Stimulated activated CD4-positive, alpha-beta T cell treated with anti-CD3 and anti-CD28 coated beads, Interleukin-2, amount 100 ng/mL, for 4 hours (primary cell): ENCODE data around the gene SEMG2.

Experiments
- DNase-seq: peaks from one replicate; pipeline ENCODE4 v3.0.0-alpha.2; 2020; ENCODE audit warnings: low read depth

The SEMG2 gene

GRCh38 chr20:45221076-45221475 lies at the start of gene SEMG2:
TSS of gene SEMG2 (plus strand) at chr20:45221373. CDS start at chr20:45221390, 17 bp downstream.
- no peak for DNase-seq

- no peak for DNase-seq
These were observed 47.7 kb upstream of the SEMG2 start for GRCh38 chr20:45173522-45173921.

GRCh38 chr20:45174434-45175364 lies 46.5 kb upstream of the SEMG2 start, which contains the start of gene PI3:
TSS of gene PI3 (plus strand) at chr20:45174902. CDS start at chr20:45174923, 21 bp downstream.
- DNase-seq: no peak

DNA sequence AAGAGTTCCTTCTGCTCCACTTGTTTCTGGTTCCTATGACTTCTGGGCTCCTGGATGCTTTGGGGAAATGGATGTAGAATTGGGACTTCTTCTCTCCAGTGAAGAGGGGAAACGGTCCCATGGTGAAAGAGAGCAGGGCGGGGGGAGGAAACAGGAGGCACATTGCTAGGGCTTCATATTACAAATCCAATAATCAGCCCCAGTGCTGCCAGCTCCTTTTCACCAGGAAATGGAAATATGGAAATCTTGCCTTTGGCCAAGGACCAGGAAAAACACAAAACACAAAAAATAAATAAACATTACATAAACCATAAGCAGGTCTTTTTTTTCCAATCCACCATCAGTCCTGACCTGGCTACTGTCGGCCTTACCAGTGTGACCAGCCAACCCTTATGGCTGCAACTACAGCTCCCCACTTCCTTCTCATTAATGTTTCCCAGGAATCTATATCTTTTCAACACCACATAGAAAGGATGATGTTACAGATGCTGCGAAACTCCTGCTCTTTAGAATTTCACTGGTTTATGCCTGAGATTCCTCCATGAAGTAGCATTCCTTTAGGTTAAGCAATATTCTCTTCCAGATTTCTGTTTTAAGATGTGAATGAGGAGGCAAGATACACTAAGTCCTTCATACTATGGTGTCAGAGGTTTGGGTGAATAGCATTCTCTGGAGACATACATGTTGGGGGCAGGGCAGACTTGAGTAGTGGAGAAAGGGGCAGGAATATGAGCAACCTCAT lies 44.5 kb upstream of the SEMG2 start:
- no peak for DNase-seq

GRCh38 chr20:45179166-45179565 lies 42.0 kb upstream of the SEMG2 start:
- no peak for DNase-seq

- no peak for DNase-seq
These were observed 39.5 kb upstream of the SEMG2 start for GRCh38 chr20:45181639-45182038.

GRCh38 chr20:45183084-45183483 lies 38.1 kb upstream of the SEMG2 start:
- no peak for DNase-seq

GRCh38 chr20:45187693-45188092 lies 33.5 kb upstream of the SEMG2 start:
- no peak for DNase-seq

- DNase-seq: no peak
These were observed 32.0 kb upstream of the SEMG2 start for GRCh38 chr20:45189067-45189609.

GRCh38 chr20:45189861-45190260 lies 31.3 kb upstream of the SEMG2 start:
- DNase-seq: no peak

- no peak for DNase-seq
These were observed 29.2 kb upstream of the SEMG2 start for GRCh38 chr20:45191926-45192325.

GRCh38 chr20:45193331-45193730 lies 27.8 kb upstream of the SEMG2 start:
- DNase-seq: no peak

DNA sequence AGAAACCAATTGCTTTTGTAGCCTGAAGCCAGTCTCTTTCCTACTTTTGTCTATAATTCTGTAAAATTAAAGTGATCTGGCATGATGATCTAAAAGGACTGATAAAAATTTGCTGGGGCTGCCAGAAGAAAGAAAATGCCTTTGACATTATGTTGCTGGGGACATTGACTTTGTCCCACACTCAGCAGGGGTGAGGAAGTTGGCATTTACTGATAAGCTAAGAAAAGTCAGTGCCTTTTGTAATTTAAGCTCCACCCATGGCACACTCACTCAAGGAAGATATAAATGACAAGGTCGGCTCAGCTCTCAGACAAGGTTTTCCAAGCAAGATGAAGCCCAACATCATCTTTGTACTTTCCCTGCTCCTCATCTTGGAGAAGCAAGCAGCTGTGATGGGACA lies 14.4 kb upstream of the SEMG2 start, which contains the start of gene SEMG1:
SEMG1 (plus strand) TSS at position 309 of the 400 bp plus-strand sequence; CDS start at position 330, 21 bp downstream.
- no peak for DNase-seq

- no peak for DNase-seq
These were observed 11.2 kb upstream of the SEMG2 start for GRCh38 chr20:45209924-45210323.

- DNase-seq: no peak
These were observed 9.4 kb upstream of the SEMG2 start for GRCh38 chr20:45211569-45212474.

GRCh38 chr20:45212836-45213235 lies 8.3 kb upstream of the SEMG2 start:
- DNase-seq: no peak

- DNase-seq: no peak
These were observed 3.0 kb upstream of the SEMG2 start for GRCh38 chr20:45218124-45218523.

DNA sequence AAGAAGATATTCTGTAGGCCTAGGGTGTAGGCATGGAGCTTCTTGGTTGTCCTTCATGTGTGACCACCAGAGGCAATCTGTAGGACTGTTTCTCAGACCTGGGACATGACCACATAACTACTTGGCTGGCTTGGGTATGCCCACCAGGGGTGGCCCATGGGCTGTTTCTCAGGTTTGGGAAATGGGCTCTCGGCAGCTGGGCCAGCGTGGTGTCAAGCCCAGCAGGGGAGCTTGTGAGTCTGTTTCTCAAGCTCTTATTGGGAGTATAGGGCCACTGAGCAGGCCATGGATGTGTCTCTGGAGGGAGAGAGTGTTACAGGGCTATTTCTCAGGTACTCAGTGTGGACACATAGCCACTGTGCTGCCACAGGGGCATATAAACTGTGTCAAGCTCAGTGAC lies 2.5 kb upstream of the SEMG2 start:
- DNase-seq: no peak

GRCh38 chr20:45223136-45223535 lies 2.0 kb downstream of the SEMG2 start:
- DNase-seq: no peak

GRCh38 chr20:45226287-45226686 lies 5.1 kb downstream of the SEMG2 start:
- no peak for DNase-seq

DNA sequence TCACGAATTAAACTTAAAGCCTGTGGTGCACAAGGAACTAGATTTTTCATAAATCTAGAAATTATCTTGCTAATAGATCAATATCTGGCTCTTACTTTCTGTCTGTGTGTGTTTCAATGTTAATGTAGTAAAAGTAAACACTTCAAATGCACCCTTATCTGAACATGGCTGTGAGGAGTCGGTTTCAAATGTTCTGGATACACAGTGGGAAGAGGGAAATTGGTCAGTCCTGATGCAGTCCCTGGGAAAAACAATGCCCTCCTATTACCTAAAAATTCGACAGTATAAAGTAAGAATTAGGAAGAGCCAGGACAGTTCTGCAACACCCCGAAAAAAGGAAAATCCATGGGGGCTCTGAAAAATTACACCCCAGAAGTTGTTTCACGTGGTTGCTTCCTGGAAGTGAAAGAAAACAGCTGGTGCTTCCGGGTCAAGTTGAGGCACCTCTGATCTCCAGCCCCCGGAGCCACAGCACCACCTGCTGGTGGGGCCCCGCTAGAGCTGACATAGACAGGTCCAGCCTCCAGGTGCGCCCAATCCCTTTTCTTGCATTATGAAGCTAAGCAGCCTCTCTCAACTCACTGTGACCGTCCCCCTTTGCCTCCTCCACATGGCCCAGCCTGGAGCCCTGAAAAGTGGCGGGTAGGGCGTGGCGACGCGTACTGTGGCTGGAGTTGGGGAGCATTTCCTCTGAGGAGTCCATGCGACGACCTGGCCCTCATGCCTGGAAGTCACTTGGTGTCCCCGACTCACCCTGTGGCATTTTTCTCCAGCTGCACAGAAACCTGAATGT lies 8.3 kb downstream of the SEMG2 start:
- no peak for DNase-seq
